ENCODE data around the gene RWDD4.

The RWDD4 gene

DNA sequence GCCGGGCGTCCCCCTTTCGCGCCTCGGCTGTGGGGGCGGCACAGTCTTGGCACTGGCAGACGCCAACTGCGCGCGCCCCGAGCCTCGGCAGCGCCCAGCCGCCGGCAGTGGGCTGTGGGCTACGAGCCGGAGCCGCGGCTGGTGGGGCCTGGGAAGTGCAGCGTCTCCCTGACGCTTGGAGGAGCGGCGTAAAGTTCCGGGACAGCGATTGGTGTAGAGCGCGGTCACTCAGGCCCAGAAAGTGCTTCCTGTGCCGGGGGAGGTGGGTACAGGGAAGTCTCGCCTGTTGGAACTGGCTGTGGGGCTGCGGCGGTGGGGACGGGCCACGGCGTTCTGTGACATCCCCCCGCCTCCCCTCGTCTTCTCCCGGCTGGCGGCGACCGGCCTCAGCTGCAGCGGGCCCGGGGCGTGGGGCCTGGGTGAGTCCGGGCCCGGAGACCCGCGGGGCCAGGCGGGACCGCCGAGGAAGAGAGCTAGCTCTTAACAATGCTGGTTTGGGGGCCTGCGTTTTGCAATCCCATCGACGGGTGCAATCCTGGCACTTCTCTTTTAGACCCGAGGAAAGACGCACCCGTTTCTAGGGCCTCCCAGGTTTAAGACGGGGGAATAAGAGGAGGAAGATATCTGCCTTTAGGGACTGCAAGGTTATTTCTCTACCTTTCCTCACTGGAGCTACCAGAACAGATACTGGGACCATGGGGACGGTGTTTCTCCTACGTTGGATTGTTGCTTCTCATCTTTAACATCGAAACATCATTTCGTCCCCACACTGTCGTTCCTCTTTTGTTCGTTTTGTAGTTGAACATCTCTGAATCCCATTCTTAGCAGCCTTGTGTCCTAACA lies at the start of gene RWDD4, which contains the start of gene TRAPPC11:
Gene RWDD4, minus strand, starts transcription at position 157 of the 843 bp plus-strand sequence. CDS start 233 bp downstream, outside the sequence.
Gene TRAPPC11, plus strand, starts transcription at position 265 of the 843 bp plus-strand sequence. CDS start 4,575 bp downstream, outside the sequence.
- DNase-seq (ENCODE audit: low read depth in 2 of 2), result peak; percentile 89 to 90

GRCh38 chr4:183702492-183702891 lies 43.5 kb upstream of the RWDD4 start:
- no peak for DNase-seq (ENCODE audit: low read depth in 2 of 2)

DNA sequence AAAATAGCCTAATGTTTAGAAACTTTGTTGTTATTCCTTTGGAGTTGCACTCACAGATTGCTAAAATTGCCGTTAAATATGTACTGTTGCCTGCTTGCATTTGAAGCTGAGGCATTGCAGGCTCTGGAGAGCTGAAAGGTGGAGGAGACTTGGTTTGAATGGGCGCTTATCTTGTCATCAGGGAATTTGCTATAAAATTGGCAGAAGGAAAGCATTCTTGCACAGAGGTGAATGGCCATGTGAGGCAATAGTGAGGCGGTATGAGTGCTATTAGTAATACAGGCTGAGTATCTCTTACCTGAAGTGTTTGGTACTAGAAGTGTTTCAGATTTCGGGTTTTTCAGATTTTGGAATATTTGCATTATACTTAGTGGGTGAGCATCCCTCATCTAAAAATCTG lies 41.4 kb upstream of the RWDD4 start:
- DNase-seq (ENCODE audit: low read depth in 2 of 2), result no peak

DNA sequence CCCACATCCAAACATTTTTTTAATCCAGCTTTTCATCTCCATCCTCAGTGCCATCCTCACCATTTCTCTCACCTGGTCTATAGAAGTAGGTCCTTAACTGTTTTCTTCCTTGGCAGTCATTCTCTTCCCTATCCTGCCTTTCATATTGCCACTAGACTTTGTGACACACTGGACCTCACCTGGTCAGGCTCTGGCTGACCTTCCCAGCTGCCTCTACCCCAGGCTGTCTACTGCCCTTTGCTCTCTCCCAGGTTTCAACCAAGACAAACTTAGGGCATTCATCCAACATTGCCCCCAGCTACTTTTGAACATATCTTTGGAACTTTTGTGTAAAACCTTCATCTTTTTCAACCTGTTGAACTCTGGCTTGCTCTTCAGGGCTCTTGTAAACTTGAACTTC lies 39.9 kb upstream of the RWDD4 start:
- DNase-seq (ENCODE audit: low read depth in 2 of 2), result no peak

DNA sequence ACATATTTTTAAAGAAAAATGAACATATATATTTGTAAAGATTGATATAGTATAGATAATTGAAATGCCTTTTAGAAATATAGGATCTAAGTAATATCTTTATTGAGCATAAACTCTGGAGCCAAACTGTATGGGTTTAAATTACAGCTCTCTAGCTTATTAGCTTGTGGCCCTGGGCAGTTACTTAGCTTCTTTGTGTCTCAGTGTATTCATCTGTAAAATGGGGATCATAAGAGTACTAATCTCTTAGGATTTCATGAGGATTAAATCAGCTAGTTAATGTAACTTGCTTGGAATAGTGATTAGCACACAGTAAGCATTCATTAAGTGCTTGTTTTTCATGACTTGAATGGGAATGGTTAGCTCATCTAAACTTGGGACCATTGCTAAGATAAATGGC lies 32.9 kb upstream of the RWDD4 start:
- no peak for DNase-seq (ENCODE audit: low read depth in 2 of 2)

DNA sequence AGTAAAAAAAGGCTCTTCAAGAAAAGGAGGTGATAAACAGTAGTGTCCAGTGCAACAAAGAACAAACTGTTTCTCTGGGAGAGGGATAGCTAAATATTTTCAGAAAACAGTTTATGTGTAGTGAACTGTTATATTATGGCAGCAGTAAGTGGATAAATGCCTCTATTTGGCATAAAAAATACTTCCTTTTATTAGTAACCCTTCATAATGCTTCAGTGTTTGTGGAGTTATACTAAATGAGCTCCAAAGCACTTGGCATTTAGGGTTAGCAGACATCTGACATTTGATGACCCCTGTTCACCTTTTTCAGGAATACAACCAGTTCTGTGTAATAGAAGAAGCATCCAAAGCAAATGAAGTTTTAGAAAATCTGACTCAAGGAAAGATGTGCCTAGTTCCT lies 32.0 kb upstream of the RWDD4 start:
- no peak for DNase-seq (ENCODE audit: low read depth in 2 of 2)

DNA sequence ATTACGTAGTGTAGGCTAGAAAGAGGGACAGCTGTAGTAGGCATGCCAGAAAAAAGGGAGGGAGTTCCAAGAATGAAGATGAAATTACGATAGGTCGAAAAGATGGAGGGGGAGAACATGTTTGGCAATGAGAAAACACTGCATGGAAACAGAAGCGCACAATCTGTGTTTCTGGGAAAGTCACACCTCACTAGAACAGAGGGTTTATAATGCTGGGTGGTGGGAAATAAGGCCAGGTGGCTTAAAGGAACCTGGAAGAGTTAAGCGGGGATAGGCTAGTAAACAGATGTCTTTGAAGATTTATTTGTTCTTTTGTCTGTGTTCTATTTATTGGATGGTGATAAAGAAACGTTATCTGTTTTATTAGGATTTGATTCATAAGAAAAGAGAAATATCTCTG lies 29.2 kb upstream of the RWDD4 start:
- no peak for DNase-seq (ENCODE audit: low read depth in 2 of 2)

GRCh38 chr4:183686461-183686860 lies 27.5 kb upstream of the RWDD4 start:
- DNase-seq (ENCODE audit: low read depth in 2 of 2), result no peak

DNA sequence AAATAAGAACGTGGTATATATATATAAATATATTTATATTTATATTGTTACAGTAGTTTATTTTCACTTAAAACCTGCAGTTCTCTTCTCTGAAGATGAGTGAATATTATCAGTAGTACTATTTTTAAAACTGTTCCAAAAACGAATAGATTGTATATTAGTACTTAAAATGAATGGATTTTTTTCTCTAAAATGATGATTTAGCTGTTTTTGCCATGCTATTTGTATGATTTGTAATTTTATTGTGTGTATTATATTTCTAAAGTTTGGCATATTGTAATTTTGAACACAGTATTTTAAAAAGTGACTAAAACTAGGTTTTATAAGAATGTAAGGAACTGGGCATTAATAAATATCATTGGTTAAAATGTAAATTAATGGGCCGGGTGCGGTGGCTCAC lies 22.1 kb upstream of the RWDD4 start:
- no peak for DNase-seq (ENCODE audit: low read depth in 2 of 2)

- no peak for DNase-seq (ENCODE audit: low read depth in 2 of 2)
Measured at GRCh38 chr4:183675625-183676024, 16.6 kb upstream of the RWDD4 start.

GRCh38 chr4:183674153-183674552 lies 15.2 kb upstream of the RWDD4 start:
- DNase-seq (ENCODE audit: low read depth in 2 of 2), result no peak

DNA sequence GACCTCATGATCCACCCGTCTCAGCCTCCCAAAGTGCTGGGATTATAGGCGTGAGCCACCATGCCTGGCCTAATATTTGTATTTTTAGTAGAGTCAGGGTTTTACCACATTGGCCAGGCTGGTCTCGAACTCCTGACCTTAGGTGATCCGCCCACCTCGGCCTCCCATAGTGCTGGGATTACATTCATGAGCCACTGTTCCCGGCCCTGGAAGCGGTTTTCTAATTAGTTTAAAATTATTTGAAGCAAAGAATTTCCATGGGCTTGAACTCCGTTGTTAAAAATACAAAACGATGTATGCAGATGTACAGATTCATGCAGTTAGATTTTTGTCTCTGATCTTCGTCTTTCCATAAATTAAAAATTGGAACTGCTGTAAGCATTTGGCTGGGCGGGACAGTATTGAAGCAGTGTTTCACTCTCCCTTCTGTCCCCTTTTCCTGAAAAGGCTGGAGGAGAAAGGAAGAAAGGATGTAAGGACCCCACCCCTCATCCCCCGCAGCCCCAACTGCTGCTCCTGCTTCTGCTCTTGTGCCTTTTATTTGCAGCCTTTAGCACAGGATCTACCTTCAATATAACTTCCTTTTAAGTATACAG lies 12.1 kb upstream of the RWDD4 start:
- no peak for DNase-seq (ENCODE audit: low read depth in 2 of 2)

DNA sequence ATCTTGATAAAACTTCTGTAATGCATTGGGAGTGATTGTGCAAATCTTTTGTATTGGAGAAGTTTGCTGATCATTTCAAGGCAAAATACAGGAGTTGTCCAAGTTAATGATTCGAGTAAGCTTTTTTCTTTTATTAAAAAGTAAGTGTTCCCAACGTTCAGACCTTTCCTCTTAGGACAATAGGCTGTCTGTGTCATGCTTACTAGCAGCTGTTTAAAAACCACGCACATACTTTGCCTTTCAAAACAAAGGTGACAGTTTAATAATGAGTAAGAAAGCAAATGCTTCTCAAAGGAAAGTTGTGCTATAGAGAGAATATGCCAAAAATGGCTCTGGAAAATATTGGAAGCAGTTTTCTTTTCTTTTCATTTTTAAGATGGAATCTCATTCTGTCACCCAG lies 11.3 kb upstream of the RWDD4 start:
- DNase-seq (ENCODE audit: low read depth in 2 of 2), result no peak

DNA sequence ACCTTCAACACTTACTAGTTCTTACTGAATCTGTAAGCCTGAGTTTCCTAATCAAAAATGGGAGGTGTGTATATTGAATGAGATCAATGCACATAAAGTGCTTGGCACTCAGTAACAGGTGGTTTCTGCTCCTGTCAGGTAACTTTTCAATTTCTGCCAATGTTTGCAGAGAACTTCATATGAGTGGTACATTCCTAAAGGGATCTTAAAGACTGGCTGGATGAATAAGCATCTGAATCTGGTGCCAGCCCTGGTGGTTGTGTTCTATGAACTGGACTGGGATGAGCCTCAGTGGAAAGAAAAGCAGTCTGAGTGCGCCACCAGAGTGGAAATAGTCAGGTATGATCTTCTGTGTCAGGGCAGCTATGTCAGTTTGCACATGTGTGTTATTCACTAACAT lies 7.1 kb upstream of the RWDD4 start:
- no peak for DNase-seq (ENCODE audit: low read depth in 2 of 2)

- DNase-seq (ENCODE audit: low read depth in 2 of 2), result no peak
Measured at GRCh38 chr4:183659872-183660242, 872 bp upstream of the RWDD4 start.

GRCh38 chr4:183658362-183659028 lies 490 bp downstream of the RWDD4 start:
- DNase-seq (ENCODE audit: low read depth in 2 of 2), result peak in 1 of 2 donors; percentile 1

DNA sequence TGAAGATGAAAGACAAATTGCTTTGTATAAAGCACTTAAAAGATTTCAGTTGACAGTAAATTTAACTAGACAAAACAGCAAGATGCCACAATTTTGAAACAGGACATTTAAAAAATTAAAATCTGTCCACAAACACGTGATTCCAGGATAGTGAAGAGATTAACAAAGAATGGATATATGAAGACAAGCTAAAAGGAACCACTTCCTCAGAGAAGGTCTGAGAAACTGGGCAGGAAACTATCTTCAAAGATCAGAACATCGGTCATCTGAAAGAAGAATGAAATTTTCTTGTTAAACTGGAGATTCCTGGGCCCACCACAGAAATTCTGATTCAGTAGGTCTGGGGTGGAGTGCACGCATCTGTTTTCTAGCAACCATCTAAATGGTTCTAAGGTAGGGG lies 1.4 kb downstream of the RWDD4 start:
- no peak for DNase-seq (ENCODE audit: low read depth in 2 of 2)

DNA sequence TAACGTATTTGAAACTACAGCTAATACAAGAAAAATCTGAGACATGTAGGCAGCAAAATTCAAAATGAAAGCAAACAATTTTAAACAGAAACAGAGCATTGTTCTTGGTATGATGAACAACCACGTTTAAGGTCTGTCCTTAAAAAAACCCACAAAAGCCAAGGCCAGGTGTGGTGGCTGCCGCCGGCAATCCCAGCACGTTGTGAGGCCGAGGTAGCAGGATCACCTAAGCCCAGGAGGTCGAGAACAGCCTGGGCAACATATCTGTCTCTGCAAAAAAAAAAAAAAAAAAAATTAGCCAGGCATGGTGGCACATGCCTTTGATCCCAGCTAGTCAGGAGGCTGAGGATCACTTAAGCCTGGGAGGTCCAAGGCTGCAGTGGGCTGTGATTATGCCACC lies 13.7 kb downstream of the RWDD4 start:
- no peak for DNase-seq (ENCODE audit: low read depth in 2 of 2)

- no peak for DNase-seq (ENCODE audit: low read depth in 2 of 2)
Measured at GRCh38 chr4:183639291-183639690, 19.7 kb downstream of the RWDD4 start.

DNA sequence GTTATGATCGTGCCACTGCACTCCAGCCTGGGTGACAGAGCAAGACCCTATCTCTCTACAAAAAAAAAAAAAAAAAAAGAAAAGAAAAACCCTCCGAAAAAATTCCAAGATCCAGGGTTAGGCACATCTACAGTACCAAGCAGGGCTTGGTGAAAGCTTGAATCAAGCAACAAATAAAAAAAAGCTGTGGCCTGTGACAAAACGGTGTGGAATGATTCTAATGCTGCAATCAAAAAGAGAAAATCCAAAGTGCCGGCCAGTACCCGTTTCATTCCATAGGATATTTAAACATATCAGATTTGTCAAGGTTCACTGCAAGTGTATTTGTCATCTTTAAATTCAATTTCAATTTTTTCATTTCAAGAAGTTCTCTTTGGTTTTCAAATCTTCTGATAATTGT lies 20.5 kb downstream of the RWDD4 start:
- no peak for DNase-seq (ENCODE audit: low read depth in 2 of 2)

- DNase-seq (ENCODE audit: low read depth in 2 of 2), result no peak
Measured at GRCh38 chr4:183637461-183637860, 21.5 kb downstream of the RWDD4 start.

DNA sequence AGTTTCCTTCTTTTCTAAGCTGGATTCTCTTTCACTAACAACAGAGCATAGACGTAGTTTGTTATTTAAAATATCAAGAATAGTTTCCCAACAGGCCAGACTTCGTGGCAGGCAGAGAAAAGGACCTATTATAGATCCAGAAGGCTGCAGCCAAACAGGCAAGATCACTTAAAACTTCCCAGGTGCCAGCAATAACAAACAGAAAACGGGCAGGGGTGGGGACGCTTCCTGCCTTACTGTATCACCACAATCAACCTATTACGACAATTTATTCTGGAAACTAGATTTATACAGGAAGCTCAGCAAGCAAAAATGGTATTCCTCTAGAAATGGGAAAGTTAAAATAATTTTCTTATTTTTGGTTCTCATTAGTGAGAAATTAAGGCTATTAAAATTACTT lies 22.1 kb downstream of the RWDD4 start:
- no peak for DNase-seq (ENCODE audit: low read depth in 2 of 2)

DNA sequence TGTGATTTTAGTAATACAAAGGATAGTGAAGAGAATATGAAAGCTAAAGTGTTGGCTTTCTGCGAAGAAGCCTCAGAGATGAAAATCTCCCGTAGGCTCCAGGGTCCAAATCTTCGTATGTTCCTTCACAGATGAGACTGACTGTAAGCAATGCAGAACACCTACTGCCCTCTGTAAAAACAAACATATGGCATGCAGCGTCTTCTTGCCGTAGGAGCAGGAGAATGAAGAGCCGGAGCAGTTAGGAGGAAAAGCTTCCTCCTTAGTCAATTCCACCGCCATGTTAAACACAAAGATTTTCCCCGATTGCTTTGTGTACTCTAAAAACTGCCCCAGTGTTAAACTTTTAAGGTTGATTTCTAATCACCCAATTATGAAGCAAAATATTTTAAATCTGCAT lies 22.5 kb downstream of the RWDD4 start:
- no peak for DNase-seq (ENCODE audit: low read depth in 2 of 2)
